Measurements from ENCODE around the gene SAMD3. TPM values are rescaled to one million over a fixed set of nuclear protein-coding genes. Genes with fewer than 3 reads are reported as not detected.

Gene SAMD3
- total and polyA plus RNA-seq, 11 donors = 0.06 to 4.2 (median 0.68) TPM; not detected in 4

- no peak for TF ChIP-seq POLR2A (IDR thresholded peaks at IDR 0.05)
- TF ChIP-seq, protein P1, sequence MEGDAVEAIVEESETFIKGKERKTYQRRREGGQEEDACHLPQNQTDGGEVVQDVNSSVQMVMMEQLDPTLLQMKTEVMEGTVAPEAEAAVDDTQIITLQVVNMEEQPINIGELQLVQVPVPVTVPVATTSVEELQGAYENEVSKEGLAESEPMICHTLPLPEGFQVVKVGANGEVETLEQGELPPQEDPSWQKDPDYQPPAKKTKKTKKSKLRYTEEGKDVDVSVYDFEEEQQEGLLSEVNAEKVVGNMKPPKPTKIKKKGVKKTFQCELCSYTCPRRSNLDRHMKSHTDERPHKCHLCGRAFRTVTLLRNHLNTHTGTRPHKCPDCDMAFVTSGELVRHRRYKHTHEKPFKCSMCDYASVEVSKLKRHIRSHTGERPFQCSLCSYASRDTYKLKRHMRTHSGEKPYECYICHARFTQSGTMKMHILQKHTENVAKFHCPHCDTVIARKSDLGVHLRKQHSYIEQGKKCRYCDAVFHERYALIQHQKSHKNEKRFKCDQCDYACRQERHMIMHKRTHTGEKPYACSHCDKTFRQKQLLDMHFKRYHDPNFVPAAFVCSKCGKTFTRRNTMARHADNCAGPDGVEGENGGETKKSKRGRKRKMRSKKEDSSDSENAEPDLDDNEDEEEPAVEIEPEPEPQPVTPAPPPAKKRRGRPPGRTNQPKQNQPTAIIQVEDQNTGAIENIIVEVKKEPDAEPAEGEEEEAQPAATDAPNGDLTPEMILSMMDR (IDR thresholded peaks at IDR 0.05) = no peak
- no peaks in the 10 kb centered on the region for H3K9me3 ChIP-seq
- peaks cover 0 to 20% (median 0%) of the 10 kb centered on the region in 12 donors for H3K4me1 ChIP-seq
- H3K27ac ChIP-seq = peak overlapping the region in 1 of 12 donors; percentile 25
- WGBS, 4 donors = 66 to 72% (median 72%) methylated on average over 8 of the region's 8 CpGs
- H3K36me3 ChIP-seq = no peaks in the 10 kb centered on the region
- DNase-seq (no peak), ATAC-seq (peak in 1 of 4 donors; percentile 47)
- intact Hi-C loops (cut with DNase I) = no loop called here
- H3K4me3 ChIP-seq = no peak overlapping the region
- H3K27me3 ChIP-seq = no peaks in the 10 kb centered on the region
Observed at GRCh38 chr6:130189531-130190397, 33.0 kb downstream of the SAMD3 start.

- H3K9me3 ChIP-seq = no peaks in the 10 kb centered on the region
- peaks cover 0 to 21% (median 0%) of the 10 kb centered on the region in 12 donors for H3K4me1 ChIP-seq
- H3K4me3 ChIP-seq = no peak overlapping the region
- intact Hi-C loops (cut with DNase I) = no loop called here
- 81 to 83% (median 81%) methylated on average over 6 of the region's 6 CpGs for WGBS, 4 donors
- DNase-seq (no peak), ATAC-seq (no peak)
- no peaks in the 10 kb centered on the region for H3K27me3 ChIP-seq
- H3K27ac ChIP-seq = no peak overlapping the region
- no peaks in the 10 kb centered on the region for H3K36me3 ChIP-seq
- TF ChIP-seq, protein P1 (IDR thresholded peaks at IDR 0.05) = no peak
- TF ChIP-seq POLR2A (IDR thresholded peaks at IDR 0.05) = no peak
Observed at GRCh38 chr6:130188207-130188899, 34.4 kb downstream of the SAMD3 start.

- ATAC-seq (no peak), DNase-seq (no peak)
- WGBS, 4 donors = 74 to 80% (median 78%) methylated on average over 3 of the region's 3 CpGs
- Histone ChIP-seq H3K27me3 (no peaks in the 10 kb centered on the region), H3K27ac (no peak overlapping the region), H3K36me3 (no peaks in the 10 kb centered on the region), H3K9me3 (no peaks in the 10 kb centered on the region), H3K4me1 (peaks cover 0 to 23% (median 0%) of the 10 kb centered on the region in 12 donors), H3K4me3 (no peak overlapping the region)
- TF ChIP-seq, protein P1 (IDR thresholded peaks at IDR 0.05) = no peak
- no peak for TF ChIP-seq POLR2A (IDR thresholded peaks at IDR 0.05)
- intact Hi-C loops (cut with DNase I) = no loop called here
Observed at GRCh38 chr6:130187335-130188206, 35.2 kb downstream of the SAMD3 start.

Measured in heart left ventricle (tissue), 16 donors.